GM21381 (cell line): Measurements from ENCODE around the gene EPSTI1.
"Not testable (repeated sequence)": the region's sequence is repeated elsewhere in the genome, so short reads cannot be mapped to it uniquely, and the experiment has no call there.

Experiments used
- ATAC-seq: cut with Tn5 transposase; IDR thresholded peaks from one replicate; pipeline ENCODE4 v1.9.1; 2021; ENCODE audit warnings: mild to moderate bottlenecking, moderate library complexity; ENCODE audit not compliant: unreplicated experiment

The EPSTI1 gene

GRCh38 chr13:43006893-43007631 is 15.0 kb upstream of the EPSTI1 start:
- ATAC-seq: no peak

GRCh38 chr13:43005460-43006236 is 13.6 kb upstream of the EPSTI1 start:
- ATAC-seq: no peak

- no peak for ATAC-seq
Observed at GRCh38 chr13:43003729-43004128, 11.7 kb upstream of the EPSTI1 start.

GRCh38 chr13:43003010-43003409 is 11.0 kb upstream of the EPSTI1 start:
- no peak for ATAC-seq

- ATAC-seq: no peak
Observed at GRCh38 chr13:43002021-43002420, 10.0 kb upstream of the EPSTI1 start.

GRCh38 chr13:43000676-43001075 is 8.6 kb upstream of the EPSTI1 start:
- ATAC-seq: no peak

GRCh38 chr13:42999491-42999890 is 7.5 kb upstream of the EPSTI1 start:
- no peak for ATAC-seq

- ATAC-seq: peak; percentile 41
Observed at GRCh38 chr13:42997381-42997780, 5.3 kb upstream of the EPSTI1 start.

GRCh38 chr13:42996584-42996983 is 4.5 kb upstream of the EPSTI1 start:
- no peak for ATAC-seq

GRCh38 chr13:42994878-42995277 is 2.8 kb upstream of the EPSTI1 start:
- ATAC-seq: no peak

- peak; percentile 1 for ATAC-seq
Observed at GRCh38 chr13:42992764-42993122, 702 bp upstream of the EPSTI1 start.

GRCh38 chr13:42991233-42991897 is 676 bp downstream of the EPSTI1 start:
- ATAC-seq: not testable (repeated sequence)

- ATAC-seq: no peak
Observed at GRCh38 chr13:42990291-42991232, 1.5 kb downstream of the EPSTI1 start.

- no peak for ATAC-seq
Observed at GRCh38 chr13:42986176-42986574, 5.9 kb downstream of the EPSTI1 start.

- ATAC-seq: no peak
Observed at GRCh38 chr13:42985312-42986175, 6.5 kb downstream of the EPSTI1 start.

GRCh38 chr13:42984691-42985090 is 7.3 kb downstream of the EPSTI1 start:
- ATAC-seq: no peak

GRCh38 chr13:42984026-42984425 is 8.0 kb downstream of the EPSTI1 start:
- no peak for ATAC-seq

- no peak for ATAC-seq
Observed at GRCh38 chr13:42981853-42982252, 10.2 kb downstream of the EPSTI1 start.

- no peak for ATAC-seq
Observed at GRCh38 chr13:42981317-42981716, 10.7 kb downstream of the EPSTI1 start.

GRCh38 chr13:42977219-42977659 is 14.8 kb downstream of the EPSTI1 start:
- ATAC-seq: no peak
